ENCODE data around the gene TEAD4.

The TEAD4 gene

GRCh38 chr12:2930865-2931264, 28.3 kb upstream of the TEAD4 start:
- ATAC-seq (ENCODE audit: insufficient read depth, low read depth): no peak
- H3K4me3 ChIP-seq (ENCODE audit: low read depth in 1 of 2, low read length in 2 of 2): no peak overlapping the region
- H3K27ac ChIP-seq (ENCODE audit: low read length): no peak overlapping the region
- H3K9me3 ChIP-seq (ENCODE audit: insufficient read depth, low read length, severe bottlenecking): no peaks in the 10 kb centered on the region
- H3K4me1 ChIP-seq (ENCODE audit: insufficient read depth, low read length): no peaks in the 10 kb centered on the region
- H3K79me2 ChIP-seq (ENCODE audit: insufficient read depth, low read length): no peaks in the 10 kb centered on the region
- H3K27me3 ChIP-seq (ENCODE audit: insufficient read depth, low read length, poor library complexity): no peaks in the 10 kb centered on the region
- H4K20me1 ChIP-seq (ENCODE audit: insufficient read depth, low read length): no peaks in the 10 kb centered on the region
- no peak overlapping the region for H3K9ac ChIP-seq (ENCODE audit: low read depth, low read length)
- DNase-seq: no peak
- no peak for TF ChIP-seq CTCF (IDR thresholded peaks at IDR 0.05; ENCODE audit: borderline replicate concordance, extremely low read depth, low read length, poor library complexity, severe bottlenecking)
- no peak for TF ChIP-seq EZH2 (IDR thresholded peaks at IDR 0.05; ENCODE audit: borderline replicate concordance, low read depth, low read length, severe bottlenecking)
- no peak overlapping the region for H3K4me2 ChIP-seq (ENCODE audit: insufficient read depth, low read length)
- no peak overlapping the region for H2AFZ ChIP-seq (ENCODE audit: low read depth, low read length)
- H3K36me3 ChIP-seq (ENCODE audit: insufficient read depth, low read length): peaks cover 46% of the 10 kb centered on the region

GRCh38 chr12:2933586-2933985, 25.6 kb upstream of the TEAD4 start:
- H3K4me1 ChIP-seq (ENCODE audit: insufficient read depth, low read length): no peaks in the 10 kb centered on the region
- H3K4me3 ChIP-seq (ENCODE audit: low read depth in 1 of 2, low read length in 2 of 2): no peak overlapping the region
- no peak for ATAC-seq (ENCODE audit: insufficient read depth, low read depth)
- H4K20me1 ChIP-seq (ENCODE audit: insufficient read depth, low read length): no peaks in the 10 kb centered on the region
- H3K27me3 ChIP-seq (ENCODE audit: insufficient read depth, low read length, poor library complexity): no peaks in the 10 kb centered on the region
- no peak overlapping the region for H3K9ac ChIP-seq (ENCODE audit: low read depth, low read length)
- DNase-seq: no peak
- no peak overlapping the region for H3K4me2 ChIP-seq (ENCODE audit: insufficient read depth, low read length)
- peaks cover 52% of the 10 kb centered on the region for H3K36me3 ChIP-seq (ENCODE audit: insufficient read depth, low read length)
- no peak for TF ChIP-seq CTCF (IDR thresholded peaks at IDR 0.05; ENCODE audit: borderline replicate concordance, extremely low read depth, low read length, poor library complexity, severe bottlenecking)
- TF ChIP-seq EZH2 (IDR thresholded peaks at IDR 0.05; ENCODE audit: borderline replicate concordance, low read depth, low read length, severe bottlenecking): no peak
- no peak overlapping the region for H2AFZ ChIP-seq (ENCODE audit: low read depth, low read length)
- H3K27ac ChIP-seq (ENCODE audit: low read length): no peak overlapping the region
- H3K9me3 ChIP-seq (ENCODE audit: insufficient read depth, low read length, severe bottlenecking): no peaks in the 10 kb centered on the region
- H3K79me2 ChIP-seq (ENCODE audit: insufficient read depth, low read length): no peaks in the 10 kb centered on the region

- peaks cover 60% of the 10 kb centered on the region for H3K36me3 ChIP-seq (ENCODE audit: insufficient read depth, low read length)
Observed at GRCh38 chr12:2934371-2934770, 24.8 kb upstream of the TEAD4 start.

More at GRCh38 chr12:2934371-2934770, 24.8 kb upstream of the TEAD4 start:
- Histone ChIP-seq H2AFZ (ENCODE audit: low read depth, low read length) (no peak overlapping the region), H3K9ac (ENCODE audit: low read depth, low read length) (no peak overlapping the region), H3K4me2 (ENCODE audit: insufficient read depth, low read length) (no peak overlapping the region), H3K27me3 (ENCODE audit: insufficient read depth, low read length, poor library complexity) (no peaks in the 10 kb centered on the region), H3K4me3 (ENCODE audit: low read depth in 1 of 2, low read length in 2 of 2) (no peak overlapping the region), H4K20me1 (ENCODE audit: insufficient read depth, low read length) (no peaks in the 10 kb centered on the region), H3K9me3 (ENCODE audit: insufficient read depth, low read length, severe bottlenecking) (no peaks in the 10 kb centered on the region), H3K79me2 (ENCODE audit: insufficient read depth, low read length) (no peaks in the 10 kb centered on the region), H3K27ac (ENCODE audit: low read length) (no peak overlapping the region), H3K4me1 (ENCODE audit: insufficient read depth, low read length) (no peaks in the 10 kb centered on the region)
- ATAC-seq (ENCODE audit: insufficient read depth, low read depth): no peak
- no peak for TF ChIP-seq CTCF (IDR thresholded peaks at IDR 0.05; ENCODE audit: borderline replicate concordance, extremely low read depth, low read length, poor library complexity, severe bottlenecking)
- TF ChIP-seq EZH2 (IDR thresholded peaks at IDR 0.05; ENCODE audit: borderline replicate concordance, low read depth, low read length, severe bottlenecking): no peak
- DNase-seq: no peak
